Smooth muscle cell of the brain vasculature (primary cell): Measurements from ENCODE around the gene ITIH5.

Experiments
- DNase-seq: peaks from one replicate; pipeline ENCODE4 v3.0.0-alpha.2; 2012; ENCODE audit warnings: low read depth, low spot score

The ITIH5 gene

GRCh38 chr10:7634142-7634894 lies 32.4 kb downstream of the ITIH5 start:
- DNase-seq, result no peak

GRCh38 chr10:7626283-7626682 lies 40.5 kb downstream of the ITIH5 start:
- DNase-seq, result no peak

GRCh38 chr10:7625836-7626235 lies 40.9 kb downstream of the ITIH5 start:
- DNase-seq, result no peak

GRCh38 chr10:7625009-7625408 lies 41.8 kb downstream of the ITIH5 start:
- DNase-seq, result no peak

GRCh38 chr10:7622969-7623368 lies 43.8 kb downstream of the ITIH5 start:
- no peak for DNase-seq

- DNase-seq, result no peak
These were observed 48.3 kb downstream of the ITIH5 start for GRCh38 chr10:7618461-7618860.

GRCh38 chr10:7611909-7612308 lies 54.9 kb downstream of the ITIH5 start:
- no peak for DNase-seq

- DNase-seq, result no peak
These were observed 55.9 kb downstream of the ITIH5 start for GRCh38 chr10:7610651-7611389.

GRCh38 chr10:7610026-7610425 lies 56.7 kb downstream of the ITIH5 start:
- DNase-seq, result no peak

GRCh38 chr10:7609556-7609955 lies 57.2 kb downstream of the ITIH5 start:
- no peak for DNase-seq

- no peak for DNase-seq
These were observed 58.8 kb downstream of the ITIH5 start for GRCh38 chr10:7608001-7608400.

- no peak for DNase-seq
These were observed 59.8 kb downstream of the ITIH5 start for GRCh38 chr10:7606951-7607404.

GRCh38 chr10:7605565-7606295 lies 61.0 kb downstream of the ITIH5 start:
- no peak for DNase-seq

- DNase-seq, result no peak
These were observed 65.6 kb downstream of the ITIH5 start for GRCh38 chr10:7601023-7601656.

- DNase-seq, result no peak
These were observed 68.0 kb downstream of the ITIH5 start for GRCh38 chr10:7598771-7599170.

GRCh38 chr10:7596356-7596755 lies 70.4 kb downstream of the ITIH5 start:
- DNase-seq, result no peak

GRCh38 chr10:7593905-7594304 lies 72.9 kb downstream of the ITIH5 start:
- no peak for DNase-seq

GRCh38 chr10:7593063-7593462 lies 73.7 kb downstream of the ITIH5 start:
- DNase-seq, result no peak

- DNase-seq, result no peak
These were observed 74.1 kb downstream of the ITIH5 start for GRCh38 chr10:7592627-7593026.

GRCh38 chr10:7590271-7590670 lies 76.5 kb downstream of the ITIH5 start:
- DNase-seq, result no peak

GRCh38 chr10:7589748-7590147 lies 77.0 kb downstream of the ITIH5 start:
- no peak for DNase-seq

- no peak for DNase-seq
These were observed 78.9 kb downstream of the ITIH5 start for GRCh38 chr10:7587865-7588188.
